Measurements from ENCODE around the gene DOCK1.

The DOCK1 gene

DNA sequence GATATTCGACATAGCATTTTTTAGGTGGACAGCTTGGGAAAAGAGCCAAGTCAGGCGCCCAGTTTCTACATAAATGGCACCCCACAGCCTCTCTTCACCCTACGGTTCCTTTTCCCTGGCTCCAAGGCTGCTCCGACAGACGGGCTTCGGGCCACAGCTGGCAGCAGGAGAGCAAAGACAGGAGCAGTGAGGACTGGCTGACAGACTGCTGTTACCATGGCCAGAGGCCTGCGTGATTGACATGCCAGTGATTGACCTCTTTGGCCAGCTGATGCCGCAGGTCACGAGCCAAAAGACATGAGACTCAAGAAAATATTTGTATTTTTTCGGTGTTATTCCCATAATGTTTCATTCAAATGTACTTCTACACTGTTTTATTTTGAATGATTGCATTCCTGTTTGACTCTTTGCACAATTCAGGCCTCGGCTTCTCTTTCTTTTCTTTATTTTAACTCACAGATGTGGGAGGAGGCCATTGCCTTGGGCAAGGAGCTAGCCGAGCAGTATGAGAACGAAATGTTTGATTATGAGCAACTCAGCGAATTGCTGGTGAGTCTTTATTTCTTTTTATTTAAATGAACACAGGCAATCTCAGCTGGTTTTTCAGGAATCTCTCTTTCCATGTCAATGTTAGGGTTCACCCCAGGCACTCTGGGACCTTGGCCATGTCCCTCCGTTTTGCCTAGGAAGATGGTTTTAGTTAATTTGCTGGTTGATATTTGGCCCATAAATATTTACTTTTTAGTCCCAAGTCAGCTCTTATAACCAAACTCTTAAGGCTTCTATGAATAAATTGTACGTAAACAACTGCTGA is 497.6 kb downstream of the DOCK1 start:
- no peak for DNase-seq (ENCODE audit: low read depth)

DNA sequence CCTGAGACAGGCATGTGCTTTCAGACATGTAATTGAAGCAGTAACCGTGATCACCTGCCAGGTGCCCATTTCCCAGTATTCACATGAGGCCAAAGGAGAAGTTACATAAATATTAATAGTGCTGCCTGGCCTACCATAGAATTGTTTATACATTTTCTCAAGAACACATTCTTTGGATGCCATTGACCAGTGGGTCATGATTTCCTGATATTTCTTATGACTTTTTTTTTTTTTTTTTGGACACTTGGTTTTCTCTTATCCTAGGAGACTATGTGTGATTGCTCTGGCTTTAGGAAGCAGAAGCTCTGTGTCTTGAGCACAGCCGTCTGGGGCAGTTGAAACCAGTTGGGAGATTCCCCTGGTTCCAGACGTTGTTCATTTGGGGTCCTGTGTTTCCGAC is 500.0 kb downstream of the DOCK1 start:
- DNase-seq (ENCODE audit: low read depth) = peak; percentile 5

DNA sequence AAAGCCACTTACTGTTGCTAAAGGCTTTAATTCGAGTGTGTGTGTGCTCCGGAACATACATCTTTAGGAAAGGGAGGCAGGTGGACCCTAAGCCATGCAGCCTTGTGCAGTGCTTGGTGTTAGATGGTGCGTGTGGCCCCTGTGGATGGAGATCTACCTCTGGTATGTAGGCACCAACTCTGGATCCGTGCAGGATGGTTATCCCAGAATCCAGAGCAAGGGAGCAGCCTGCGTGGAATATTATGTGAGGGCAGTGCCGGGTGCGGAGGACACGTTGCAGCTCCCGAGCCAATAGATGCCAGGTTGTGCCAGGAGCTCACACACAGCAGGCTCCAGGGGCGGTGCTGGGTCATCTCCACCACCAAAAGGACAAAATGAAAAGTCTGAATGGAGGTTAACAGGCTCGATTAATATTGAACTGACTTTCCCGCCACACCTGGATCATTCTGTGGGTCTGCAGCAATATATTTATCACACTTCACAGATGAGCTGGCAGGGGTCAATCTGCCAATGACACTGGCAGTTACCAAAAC is 500.9 kb downstream of the DOCK1 start:
- DNase-seq (ENCODE audit: low read depth) = no peak

DNA sequence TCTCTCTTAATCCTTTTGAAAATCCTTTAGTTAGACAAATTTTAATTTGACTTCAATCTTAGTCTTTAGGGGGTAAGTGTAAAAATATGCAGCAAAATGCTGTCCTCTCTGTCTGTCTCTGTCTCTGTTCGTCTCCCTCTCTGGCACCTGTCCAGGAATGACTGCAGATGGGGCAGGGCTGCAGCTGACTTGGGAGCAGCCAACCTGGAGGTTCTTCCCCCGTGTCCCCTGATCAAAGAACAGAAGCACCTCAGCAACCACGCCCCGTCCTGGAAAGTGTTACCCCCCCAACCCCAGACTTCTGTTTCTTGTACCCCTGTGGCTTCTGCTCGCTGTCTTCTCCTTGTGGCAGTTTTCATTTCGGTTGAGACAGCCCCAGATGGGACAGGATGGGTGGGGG is 502.3 kb downstream of the DOCK1 start:
- no peak for DNase-seq (ENCODE audit: low read depth)

DNA sequence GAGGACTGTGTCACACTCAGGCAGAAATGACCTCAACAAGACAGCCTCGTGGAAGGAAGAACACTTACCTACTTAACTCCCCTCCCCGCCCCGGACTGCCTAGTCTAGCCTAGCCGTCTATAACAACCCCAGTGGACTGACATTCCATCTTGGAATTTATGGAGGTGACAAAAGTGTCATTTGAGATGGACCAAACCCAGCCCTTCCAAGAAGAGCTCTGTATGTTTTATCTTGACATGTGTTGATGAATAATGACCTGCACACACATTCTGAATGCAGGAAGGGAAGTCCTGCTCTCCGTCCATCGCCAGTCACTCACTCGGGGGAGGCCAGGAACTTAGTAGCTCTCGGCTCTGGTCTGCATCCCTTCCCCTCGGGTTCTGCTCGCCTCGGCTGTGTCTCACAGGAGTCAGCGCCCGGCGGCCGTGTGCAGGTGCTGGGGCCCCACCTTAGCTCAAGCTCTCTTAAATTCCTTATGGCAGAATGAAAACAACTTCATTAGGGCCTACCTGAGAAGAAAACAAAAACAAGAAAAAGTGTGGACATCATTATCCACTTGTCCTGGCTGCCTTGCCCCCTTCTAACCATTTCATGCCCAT is 503.0 kb downstream of the DOCK1 start:
- DNase-seq (ENCODE audit: low read depth) = no peak

DNA sequence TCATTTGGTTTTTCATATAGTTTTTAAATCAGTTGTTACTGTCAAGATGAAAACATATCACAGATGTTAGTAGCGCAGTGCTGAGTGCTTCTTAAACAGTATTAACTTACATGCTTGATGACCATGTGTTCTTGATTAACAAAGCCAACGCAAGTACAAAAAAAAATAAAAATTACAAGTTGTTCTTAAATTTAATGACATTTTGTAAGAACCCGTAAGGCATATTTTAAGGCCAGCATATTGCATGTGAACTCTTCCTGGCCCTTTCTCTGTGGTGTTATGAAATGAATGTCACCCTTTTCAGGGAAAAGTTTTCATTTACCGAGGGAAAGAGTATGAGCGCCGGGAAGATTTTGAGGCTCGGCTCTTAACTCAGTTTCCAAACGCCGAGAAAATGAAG is 503.5 kb downstream of the DOCK1 start:
- DNase-seq (ENCODE audit: low read depth) = no peak

GRCh38 chr10:127410030-127410429 is 504.8 kb downstream of the DOCK1 start:
- no peak for DNase-seq (ENCODE audit: low read depth)

DNA sequence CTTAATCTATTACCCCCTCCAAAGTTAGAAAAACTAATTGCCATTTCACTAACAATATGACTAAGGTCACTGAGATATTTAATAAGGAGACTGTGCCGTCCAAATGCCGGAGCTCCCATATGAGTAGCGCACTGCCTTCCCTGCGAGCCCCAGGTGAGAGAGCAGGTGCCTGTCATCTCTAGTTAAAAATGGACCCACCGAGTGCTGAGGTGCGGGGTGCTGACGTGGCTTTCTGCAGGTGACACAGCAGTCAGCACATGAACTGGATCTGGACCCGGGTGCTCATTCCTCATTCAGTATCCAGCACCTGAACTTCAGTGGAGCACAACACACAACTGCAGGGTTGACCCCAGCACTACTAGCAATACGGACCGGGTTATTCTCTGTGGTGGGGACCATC is 505.8 kb downstream of the DOCK1 start:
- DNase-seq (ENCODE audit: low read depth) = no peak

GRCh38 chr10:127413326-127413725 is 508.1 kb downstream of the DOCK1 start:
- no peak for DNase-seq (ENCODE audit: low read depth)

- no peak for DNase-seq (ENCODE audit: low read depth)
Measured at GRCh38 chr10:127414024-127414423, 508.8 kb downstream of the DOCK1 start.

DNA sequence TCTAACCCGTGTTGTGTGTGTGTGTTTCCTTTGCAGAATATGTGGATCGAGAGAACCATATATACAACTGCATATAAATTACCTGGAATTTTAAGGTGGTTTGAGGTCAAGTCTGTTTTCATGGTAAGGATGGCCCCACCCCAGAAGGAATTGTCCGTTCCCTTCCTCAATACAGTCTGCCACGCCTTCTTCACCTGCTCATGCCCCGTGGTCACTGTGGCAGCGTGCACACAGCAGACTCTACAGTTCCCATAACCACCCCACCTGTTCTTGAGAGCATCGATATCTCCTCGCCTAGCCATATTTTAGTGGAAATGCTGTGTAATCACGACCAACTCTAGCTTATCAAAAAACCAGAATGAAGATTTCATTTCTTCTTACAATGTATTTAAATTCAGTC is 509.9 kb downstream of the DOCK1 start:
- DNase-seq (ENCODE audit: low read depth) = no peak

DNA sequence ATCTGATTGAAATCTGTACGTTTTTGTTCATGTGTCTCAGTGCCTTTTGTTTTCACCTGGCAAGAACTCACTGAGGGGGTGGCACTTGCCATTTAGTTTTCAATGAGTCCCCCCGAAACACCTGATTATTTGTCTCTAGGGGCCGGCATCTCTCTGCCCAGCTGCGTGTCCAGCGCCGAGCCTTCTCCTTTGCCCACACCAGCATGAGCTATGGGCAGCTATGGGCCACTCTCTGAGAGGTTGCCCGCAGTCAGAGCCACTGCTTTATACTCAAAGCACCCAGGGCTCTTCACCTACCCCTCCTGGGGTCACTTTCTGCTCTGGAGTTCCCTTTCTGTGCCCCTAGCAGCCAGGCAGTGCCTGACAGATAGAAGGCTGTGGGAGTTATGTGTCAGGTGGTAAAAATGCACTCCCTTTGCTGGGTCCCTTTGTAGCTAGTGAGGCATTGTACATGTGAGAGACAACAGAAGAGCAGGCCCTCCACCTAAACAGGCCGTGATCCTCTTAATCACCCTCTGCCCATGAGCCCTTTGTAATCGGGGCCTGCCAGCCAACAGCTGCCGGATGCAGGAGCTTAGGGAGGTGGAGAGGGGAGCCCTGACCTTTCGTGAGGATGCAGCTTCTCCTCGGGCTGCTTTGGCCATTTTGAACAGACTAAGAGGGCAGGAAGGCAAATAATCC is 510.8 kb downstream of the DOCK1 start:
- DNase-seq (ENCODE audit: low read depth) = no peak

GRCh38 chr10:127417031-127417430 is 511.8 kb downstream of the DOCK1 start:
- no peak for DNase-seq (ENCODE audit: low read depth)

- no peak for DNase-seq (ENCODE audit: low read depth)
Measured at GRCh38 chr10:127417686-127418401, 512.6 kb downstream of the DOCK1 start.

DNA sequence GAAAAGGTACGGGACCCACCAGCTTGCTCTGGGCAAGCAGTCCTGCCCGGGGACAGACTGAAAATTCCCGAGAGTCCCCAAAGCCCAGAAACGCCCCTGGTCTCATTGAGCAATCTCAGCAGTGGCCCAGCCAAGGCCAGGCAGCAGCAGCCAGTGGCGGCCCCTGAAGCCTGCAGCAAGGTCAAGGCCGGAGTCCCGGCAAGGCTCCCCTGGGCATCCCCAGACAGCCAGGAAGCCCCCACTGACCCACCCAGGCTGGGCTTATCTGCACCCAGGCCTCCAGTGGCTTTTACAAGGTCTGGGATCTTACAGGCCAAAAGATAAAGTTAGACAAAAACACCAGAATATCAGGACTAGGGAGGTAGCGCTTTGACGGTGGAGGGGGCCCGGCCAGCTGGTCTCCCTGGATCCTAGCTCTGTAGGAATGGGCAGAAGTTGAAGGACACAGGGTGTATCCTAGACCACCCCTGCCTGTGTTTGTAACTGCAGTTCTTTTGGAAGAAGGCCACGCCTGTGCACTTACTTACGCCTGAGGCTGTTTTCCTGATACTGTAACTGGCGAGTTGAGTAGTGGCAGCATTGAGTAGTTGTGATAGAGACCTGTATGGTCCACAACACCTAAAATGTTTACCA is 513.4 kb downstream of the DOCK1 start:
- DNase-seq (ENCODE audit: low read depth) = no peak

GRCh38 chr10:127420138-127420684 is 515.0 kb downstream of the DOCK1 start:
- DNase-seq (ENCODE audit: low read depth) = no peak

- DNase-seq (ENCODE audit: low read depth) = no peak
Measured at GRCh38 chr10:127423218-127423915, 518.1 kb downstream of the DOCK1 start.

- DNase-seq (ENCODE audit: low read depth) = no peak
Measured at GRCh38 chr10:127424594-127425264, 519.5 kb downstream of the DOCK1 start.

DNA sequence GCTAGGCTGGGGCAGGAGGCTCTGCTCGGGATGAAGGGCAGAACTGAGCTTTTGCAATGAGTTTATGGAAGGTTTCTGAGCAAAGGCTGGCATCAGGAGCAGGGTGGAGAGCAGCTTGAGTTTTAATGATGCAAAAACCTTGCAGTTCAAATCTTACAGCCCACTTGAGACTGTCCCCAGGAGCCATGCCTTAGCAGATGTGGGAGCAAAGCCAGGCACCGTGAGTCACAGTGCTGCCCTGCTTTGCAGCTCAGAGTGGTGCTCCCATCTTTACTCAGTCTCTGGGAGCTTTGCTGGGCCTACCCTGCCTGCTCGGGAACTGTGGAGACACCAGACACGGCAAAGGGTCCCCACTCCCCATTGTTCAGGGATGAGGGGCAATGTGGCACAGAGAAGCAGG is 521.5 kb downstream of the DOCK1 start:
- DNase-seq (ENCODE audit: low read depth) = peak; percentile 17

DNA sequence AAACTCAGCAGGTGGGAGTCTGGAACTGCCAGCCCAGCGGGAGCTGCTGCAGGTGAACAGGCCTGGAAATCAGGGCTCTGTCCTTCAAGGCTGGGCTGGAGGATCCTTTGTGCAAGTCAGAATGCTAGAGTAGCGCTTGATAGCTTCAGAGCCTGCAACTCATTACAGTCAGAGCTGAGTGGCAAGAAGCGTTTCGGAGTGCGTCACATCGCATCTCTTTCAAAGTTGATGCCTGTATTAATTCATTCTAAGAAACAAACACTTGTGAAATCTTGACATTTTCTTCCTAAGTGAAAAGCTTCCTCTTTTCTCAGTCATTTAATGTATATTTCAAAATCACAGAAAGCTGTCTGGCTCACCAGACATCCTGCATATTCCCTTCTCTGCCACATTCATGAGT is 522.7 kb downstream of the DOCK1 start:
- DNase-seq (ENCODE audit: low read depth) = no peak
